Caco-2 (cell line): Measurements from ENCODE around the gene USP22. TPM values are rescaled to one million over a fixed set of nuclear protein-coding genes. Genes with fewer than 3 reads are reported as not detected.

Experiments used
- BruUV-seq: library from RNA; stranded (reverse); fragments of 400-500 nt; replicated peaks from 2 replicates; lab custom pipeline; 2021; lab: Mats Ljungman, UMichigan
- CTCF ChIA-PET: fragments of 300-600 bp; sonication (Branson Sonifier 250); formaldehyde crosslinking; loops from one replicate; lab custom pipeline; 2022; ENCODE audit warnings: antibody characterized with exemption; lab: Charles Lee
- POLR2A ChIA-PET: fragments of 300-600 bp; sonication (Branson Sonifier 250); formaldehyde crosslinking; loops from one replicate; lab custom pipeline; 2022; ENCODE audit warnings: antibody characterized with exemption; lab: Charles Lee
- DNase-seq, 2 experiments: peaks; one replicate each; pipeline versions ENCODE4 v3.0.0 to v3.0.0-alpha.2; 2020 to 2022
- H3K27me3 ChIP-seq: replicated peaks from 2 replicates; pipeline ENCODE4 v1.6.0; 2011; ENCODE audit warnings: low read length; ENCODE audit not compliant: control insufficient read depth, insufficient read depth
- H3K36me3 ChIP-seq: 2 replicates; pipeline ENCODE4 v1.5.1; 2011; ENCODE audit warnings: low read length; ENCODE audit not compliant: control insufficient read depth, insufficient read depth
- H3K4me1 ChIP-seq: fragments of 250-450 bp; sonication (Bioruptor Pico); 2 replicates; pipeline ENCODE4 v1.5.1; 2020; ENCODE audit warnings: mild to moderate bottlenecking
- H3K4me3 ChIP-seq: 2 replicates; pipeline ENCODE4 v1.5.1; 2011; ENCODE audit warnings: low read depth, mild to moderate bottlenecking, control low read depth, low read length
- H3K9me3 ChIP-seq: fragments of 250-450 bp; sonication (Bioruptor Pico); 2 replicates; pipeline ENCODE4 v1.5.1; 2020; ENCODE audit warnings: mild to moderate bottlenecking, moderate library complexity
- H3K27ac Mint-ChIP-seq: one replicate; pipeline ENCODE4 v1.8.0; 2022; ENCODE audit warnings: mixed read lengths; ENCODE audit not compliant: unreplicated experiment
- H3K27me3 Mint-ChIP-seq: one replicate; pipeline ENCODE4 v1.8.0; 2022; ENCODE audit warnings: mixed read lengths; ENCODE audit not compliant: insufficient read depth, unreplicated experiment
- H3K36me3 Mint-ChIP-seq: one replicate; pipeline ENCODE4 v1.8.0; 2022; ENCODE audit warnings: mild to moderate bottlenecking, mixed read lengths; ENCODE audit not compliant: insufficient read depth, unreplicated experiment
- H3K4me1 Mint-ChIP-seq: one replicate; pipeline ENCODE4 v1.8.0; 2022; ENCODE audit warnings: low read depth, mixed read lengths; ENCODE audit not compliant: unreplicated experiment
- H3K4me3 Mint-ChIP-seq: one replicate; pipeline ENCODE4 v1.8.0; 2022; ENCODE audit warnings: mild to moderate bottlenecking, moderate library complexity, mixed read lengths; ENCODE audit not compliant: unreplicated experiment
- H3K9me3 Mint-ChIP-seq: one replicate; pipeline ENCODE4 v1.8.0; 2022; ENCODE audit warnings: mixed read lengths; ENCODE audit not compliant: unreplicated experiment
- CTCF ChIP-seq, 2 experiments: fragments of 200-600 bp in 1 of 2; IDR thresholded peaks; 1 replicate in 1 of 2; 2 replicates in 1 of 2; pipeline versions ENCODE4 v1.5.1 to v1.8.0; 2011 to 2022; ENCODE audit warnings: antibody characterized with exemption in 1 of 2, control low read depth in 1 of 2, inconsistent platforms in 1 of 2, low read depth in 1 of 2, low read length in 1 of 2, mild to moderate bottlenecking in 1 of 2, moderate library complexity in 1 of 2; ENCODE audit not compliant: insufficient read depth in 1 of 2, severe bottlenecking in 1 of 2, unreplicated experiment in 1 of 2
- intact Hi-C: fragments of 100-400 bp; cut with micrococcal nuclease; formaldehyde crosslinking; loops from one replicate; pipeline ENCODE4 v1.10.0; 2022; ENCODE audit not compliant: unreplicated experiment
- total RNA-seq: library from RNA; stranded (reverse); gene quantifications from 2 replicates; pipeline ENCODE4 v1.2.3, GENCODE V29; 2022

The USP22 gene
- total RNA-seq, 1 experiment from 2014 or later = 267 TPM

- Histone ChIP-seq H3K9me3 (no peaks in the 10 kb centered on the region), H3K27me3 (no peaks in the 10 kb centered on the region), H3K4me1 (no peaks in the 10 kb centered on the region), H3K4me3 (no peak overlapping the region), H3K36me3 (peaks cover 24% of the 10 kb centered on the region)
- Mint-ChIP-seq H3K27me3 (no peaks in the 10 kb centered on the region), H3K27ac (no peak overlapping the region), H3K4me1 (no peaks in the 10 kb centered on the region), H3K9me3 (no peaks in the 10 kb centered on the region), H3K4me3 (no peak overlapping the region), H3K36me3 (peaks cover 100% of the 10 kb centered on the region)
- ChIA-PET POLR2A (no interaction called here), CTCF (no interaction called here)
- BruUV-seq = no TSS peak
- no peak for DNase-seq
- no peak for TF ChIP-seq CTCF (IDR thresholded peaks at IDR 0.05; ENCODE audit: insufficient read depth in 1 of 2, low read depth in 1 of 2, low read length in 1 of 2, severe bottlenecking in 1 of 2, unreplicated experiment in 1 of 2)
- intact Hi-C loops = no loop called here
These were observed 28.8 kb downstream of the USP22 start for GRCh38 chr17:21013983-21014382.

GRCh38 chr17:21012736-21013135 is 30.1 kb downstream of the USP22 start:
- no TSS peak for BruUV-seq
- H3K4me1 Mint-ChIP-seq = no peaks in the 10 kb centered on the region
- H3K27ac Mint-ChIP-seq = no peak overlapping the region
- POLR2A ChIA-PET = no interaction called here
- CTCF ChIA-PET = no interaction called here
- H3K36me3 Mint-ChIP-seq = peaks cover 100% of the 10 kb centered on the region
- Histone ChIP-seq H3K9me3 (no peaks in the 10 kb centered on the region), H3K36me3 (peaks cover 26% of the 10 kb centered on the region), H3K4me3 (no peak overlapping the region), H3K27me3 (no peaks in the 10 kb centered on the region), H3K4me1 (no peaks in the 10 kb centered on the region)
- no peaks in the 10 kb centered on the region for H3K9me3 Mint-ChIP-seq
- no peak for TF ChIP-seq CTCF (IDR thresholded peaks at IDR 0.05; ENCODE audit: insufficient read depth in 1 of 2, low read depth in 1 of 2, low read length in 1 of 2, severe bottlenecking in 1 of 2, unreplicated experiment in 1 of 2)
- no peaks in the 10 kb centered on the region for H3K27me3 Mint-ChIP-seq
- intact Hi-C loops = no loop called here
- DNase-seq = no peak
- H3K4me3 Mint-ChIP-seq = no peak overlapping the region

GRCh38 chr17:21010705-21011596 is 31.9 kb downstream of the USP22 start:
- Histone ChIP-seq H3K4me1 (no peaks in the 10 kb centered on the region), H3K27me3 (no peaks in the 10 kb centered on the region), H3K36me3 (peaks cover 24% of the 10 kb centered on the region), H3K9me3 (no peaks in the 10 kb centered on the region), H3K4me3 (no peak overlapping the region)
- no peak overlapping the region for H3K27ac Mint-ChIP-seq
- TF ChIP-seq CTCF (IDR thresholded peaks at IDR 0.05; ENCODE audit: insufficient read depth in 1 of 2, low read depth in 1 of 2, low read length in 1 of 2, severe bottlenecking in 1 of 2, unreplicated experiment in 1 of 2) = no peak
- BruUV-seq = no TSS peak
- ChIA-PET CTCF (interaction anchor here (0.9 kb wide), 1 partner anchor 67 kb away, joined by 3 read pairs; no protein-coding TSS in a partner anchor), POLR2A (no interaction called here)
- intact Hi-C loops = no loop called here
- H3K4me1 Mint-ChIP-seq = no peaks in the 10 kb centered on the region
- H3K36me3 Mint-ChIP-seq = peaks cover 100% of the 10 kb centered on the region
- H3K27me3 Mint-ChIP-seq = no peaks in the 10 kb centered on the region
- H3K9me3 Mint-ChIP-seq = no peaks in the 10 kb centered on the region
- no peak overlapping the region for H3K4me3 Mint-ChIP-seq
- no peak for DNase-seq
